ENCODE measurements around the gene MRPS5.

MRPS5 gene

DNA sequence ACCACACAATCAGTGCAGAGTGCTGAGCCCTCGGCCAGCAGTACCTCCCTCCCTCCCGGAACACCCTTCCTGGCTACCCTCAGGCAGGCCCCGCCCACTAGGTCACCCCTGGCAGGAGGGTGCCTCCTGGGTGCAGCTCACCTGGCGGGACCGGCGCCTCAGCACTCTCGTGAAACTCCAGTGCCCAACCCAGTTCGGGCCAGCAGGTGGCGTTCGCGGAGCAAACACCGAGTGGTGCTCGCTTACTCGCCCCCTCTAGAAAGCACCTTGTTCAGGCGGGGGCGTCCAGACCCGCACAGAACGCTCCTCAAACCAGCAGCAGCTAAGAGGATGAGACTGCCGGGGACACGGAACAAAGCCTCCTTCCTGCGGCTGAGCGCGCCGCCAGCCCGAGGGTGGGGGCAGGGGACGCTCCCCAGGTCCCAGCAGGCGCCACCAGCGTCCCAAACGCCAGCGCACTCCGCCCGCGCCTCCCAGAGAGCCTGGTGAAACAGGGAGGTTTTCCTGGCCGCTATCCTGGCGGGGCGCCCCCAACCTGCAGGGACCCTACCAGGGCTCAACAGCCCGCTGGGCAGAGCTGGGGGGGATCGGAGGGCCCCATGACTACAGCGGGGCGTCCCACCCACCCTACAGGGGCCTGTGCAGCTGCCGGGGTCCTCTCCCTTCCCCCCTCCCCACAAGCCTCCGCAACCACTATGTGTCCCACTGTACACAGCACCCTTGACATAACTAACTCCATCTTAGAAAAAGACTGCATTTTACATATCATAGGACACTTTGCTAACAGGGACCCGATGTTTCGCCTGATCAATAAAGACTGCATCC, 44.7 kb downstream of the MRPS5 start:
- no peaks in the 10 kb centered on the region for H3K36me3 ChIP-seq (ENCODE audit: insufficient read depth, low read length)
- no peaks in the 10 kb centered on the region for H3K9me3 ChIP-seq (ENCODE audit: control insufficient read depth, insufficient read depth, low read length)
- H3K4me1 ChIP-seq (ENCODE audit: insufficient read depth, low read length): peaks cover 13% of the 10 kb centered on the region
- H3K9ac ChIP-seq (ENCODE audit: low read depth, low read length): peak overlapping the region; percentile 52

DNA sequence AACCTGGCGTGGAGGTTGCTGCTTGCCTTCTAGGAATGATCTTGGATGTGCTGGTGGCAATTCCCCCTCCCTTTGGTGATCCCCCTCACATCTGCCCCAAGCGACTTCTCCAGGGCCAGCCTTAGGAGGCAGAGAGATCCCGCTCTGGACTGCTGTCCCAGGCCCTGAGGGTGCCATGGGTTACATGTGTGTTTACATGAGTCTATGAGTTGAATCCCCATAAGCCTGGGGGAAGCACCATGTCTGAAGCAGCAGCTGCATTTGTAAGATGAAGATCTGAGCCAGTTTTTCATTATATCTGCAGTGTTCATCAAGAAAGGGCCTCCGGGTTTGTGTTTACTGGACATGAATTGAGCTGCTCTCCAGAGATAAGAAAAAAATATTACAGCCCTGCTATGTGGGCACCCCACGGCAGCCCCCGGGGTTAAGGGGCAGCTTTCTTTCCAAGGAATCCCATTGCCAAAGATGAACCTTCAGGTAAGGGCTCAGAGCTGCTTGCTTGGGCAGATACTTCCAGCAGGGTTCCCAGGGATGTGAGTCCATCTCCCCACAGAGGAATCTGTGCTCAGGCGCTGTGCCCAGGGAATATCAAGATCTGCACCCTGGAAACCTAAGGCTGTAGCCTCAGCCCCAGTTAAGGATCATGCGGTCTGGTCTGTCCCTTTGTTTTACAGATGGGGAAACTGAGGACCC, 46.0 kb downstream of the MRPS5 start:
- Histone ChIP-seq H3K36me3 (ENCODE audit: insufficient read depth, low read length) (no peaks in the 10 kb centered on the region), H3K9me3 (ENCODE audit: control insufficient read depth, insufficient read depth, low read length) (no peaks in the 10 kb centered on the region), H3K4me1 (ENCODE audit: insufficient read depth, low read length) (peaks cover 13% of the 10 kb centered on the region), H3K9ac (ENCODE audit: low read depth, low read length) (no peak overlapping the region)

DNA sequence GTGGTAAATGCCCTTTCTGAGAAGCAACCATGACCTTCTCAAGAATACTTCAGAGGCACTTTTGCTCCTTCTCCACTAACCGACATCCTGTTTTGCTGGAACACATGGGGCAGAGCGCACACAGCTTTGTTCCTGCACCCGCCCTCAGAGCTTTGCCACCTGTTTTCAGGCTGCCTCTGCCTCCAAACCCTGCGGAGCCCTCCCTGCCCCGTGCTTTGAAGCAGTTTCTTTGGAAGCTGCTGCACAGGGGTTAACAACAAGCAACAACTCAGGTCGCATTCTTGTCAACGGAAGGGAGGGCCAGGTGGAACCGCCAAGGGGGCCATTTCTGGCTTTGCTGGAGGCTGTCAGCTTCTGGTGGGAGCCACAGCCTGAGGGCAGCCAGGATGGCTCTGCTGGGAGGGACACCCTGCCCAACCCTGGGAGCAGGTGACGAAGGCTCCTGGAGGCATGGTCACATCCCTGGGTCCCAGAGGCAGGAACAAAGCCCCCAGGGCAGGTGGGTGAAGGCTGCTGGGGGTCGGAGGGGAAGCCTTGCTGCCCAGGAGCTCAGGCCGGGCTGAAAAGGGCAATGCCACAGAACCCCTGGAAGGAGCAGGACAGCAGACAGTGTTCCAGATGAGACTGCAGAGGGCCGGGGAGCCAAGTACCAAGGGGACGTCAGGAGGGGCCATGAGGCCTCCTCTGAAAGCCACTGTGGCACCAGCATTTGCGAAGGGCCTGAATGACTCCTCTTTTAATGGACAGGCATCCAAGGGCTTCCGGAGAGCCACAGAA, 46.8 kb downstream of the MRPS5 start:
- H3K9me3 ChIP-seq (ENCODE audit: control insufficient read depth, insufficient read depth, low read length): no peaks in the 10 kb centered on the region
- no peak overlapping the region for H3K9ac ChIP-seq (ENCODE audit: low read depth, low read length)
- H3K4me1 ChIP-seq (ENCODE audit: insufficient read depth, low read length): peaks cover 13% of the 10 kb centered on the region
- H3K36me3 ChIP-seq (ENCODE audit: insufficient read depth, low read length): no peaks in the 10 kb centered on the region

DNA sequence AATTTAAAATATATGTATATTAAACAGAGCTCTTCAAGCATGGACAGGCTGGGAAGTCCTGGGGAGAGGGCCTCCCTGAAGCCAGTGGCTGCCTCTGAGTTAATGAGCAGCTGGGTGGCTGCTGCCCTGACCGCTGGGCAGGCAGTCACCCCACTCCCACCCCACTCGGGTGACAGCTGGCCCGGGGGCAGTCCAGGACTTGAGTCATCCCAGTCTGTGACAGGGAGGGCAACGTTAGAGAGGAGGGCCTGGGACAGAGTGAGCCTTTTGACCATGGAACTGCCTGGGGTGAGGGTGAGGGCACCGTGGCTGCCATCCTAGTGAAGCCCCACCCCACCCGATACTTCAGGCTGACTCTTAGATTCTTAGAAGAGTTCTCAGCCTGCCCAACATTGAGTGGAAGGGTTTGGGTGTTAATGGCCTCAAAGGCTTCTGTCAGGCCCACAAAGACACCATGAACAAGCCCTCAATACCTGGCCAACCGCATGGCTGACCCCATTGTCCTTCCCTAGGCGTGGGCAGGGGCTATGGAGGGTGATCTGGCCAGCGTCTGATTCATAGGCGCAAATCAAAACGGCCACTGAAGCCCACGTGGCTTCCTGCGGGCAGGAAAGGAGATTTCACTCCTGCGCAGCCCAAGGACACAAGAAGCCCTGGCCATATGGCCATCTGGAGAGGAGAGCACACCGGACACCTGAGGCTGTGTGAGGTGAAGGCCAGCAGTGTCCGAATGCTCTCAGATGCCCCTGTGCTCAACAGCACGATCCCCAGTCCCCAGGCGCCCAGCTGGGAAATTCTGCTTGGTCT, 47.5 kb downstream of the MRPS5 start:
- Histone ChIP-seq H3K9ac (ENCODE audit: low read depth, low read length) (no peak overlapping the region), H3K36me3 (ENCODE audit: insufficient read depth, low read length) (no peaks in the 10 kb centered on the region), H3K4me1 (ENCODE audit: insufficient read depth, low read length) (peaks cover 10% of the 10 kb centered on the region), H3K9me3 (ENCODE audit: control insufficient read depth, insufficient read depth, low read length) (no peaks in the 10 kb centered on the region)

DNA sequence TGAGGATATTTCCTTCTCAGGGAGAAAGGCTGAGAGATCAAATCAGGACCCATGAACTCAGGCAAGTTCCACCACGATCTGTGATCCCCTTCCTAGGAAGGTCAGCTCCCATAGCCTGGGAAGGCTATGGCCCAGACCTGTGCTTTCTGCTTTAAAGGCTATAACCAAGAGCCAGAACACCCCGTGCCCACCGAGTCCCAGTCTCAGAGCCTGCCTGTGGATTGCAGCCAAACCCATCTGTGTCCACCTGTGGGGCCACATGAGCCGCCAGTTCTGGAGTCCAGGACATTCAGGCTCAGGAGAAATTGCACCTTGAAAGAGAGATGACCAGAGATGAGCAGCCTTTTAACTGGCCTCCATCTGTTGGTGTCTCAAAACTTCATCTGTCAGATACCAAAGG, 49.2 kb downstream of the MRPS5 start:
- H3K4me1 ChIP-seq (ENCODE audit: insufficient read depth, low read length): no peaks in the 10 kb centered on the region
- H3K9me3 ChIP-seq (ENCODE audit: control insufficient read depth, insufficient read depth, low read length): no peaks in the 10 kb centered on the region
- H3K36me3 ChIP-seq (ENCODE audit: insufficient read depth, low read length): no peaks in the 10 kb centered on the region

DNA sequence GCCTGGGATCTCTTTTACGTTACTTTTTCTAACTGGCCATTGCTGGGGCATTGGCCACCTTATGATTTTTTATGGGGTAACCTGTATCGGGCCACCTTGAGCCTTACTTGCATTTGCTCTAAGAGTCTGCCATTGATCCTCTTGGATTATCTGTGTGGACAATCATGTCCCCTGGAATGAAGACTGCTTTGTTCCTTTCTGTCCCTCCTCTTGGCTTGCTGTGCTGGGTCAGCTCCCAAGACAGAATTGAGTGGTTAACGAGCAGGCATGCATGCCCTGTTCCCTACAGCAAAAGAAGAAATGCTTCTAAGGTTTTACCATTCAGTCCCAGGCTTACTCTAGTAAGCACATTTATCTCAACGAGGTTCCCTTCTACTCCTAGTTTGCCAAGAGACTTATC, 49.8 kb downstream of the MRPS5 start:
- no peaks in the 10 kb centered on the region for H3K36me3 ChIP-seq (ENCODE audit: insufficient read depth, low read length)
- H3K9me3 ChIP-seq (ENCODE audit: control insufficient read depth, insufficient read depth, low read length): no peaks in the 10 kb centered on the region
- no peaks in the 10 kb centered on the region for H3K4me1 ChIP-seq (ENCODE audit: insufficient read depth, low read length)
- H3K9ac ChIP-seq (ENCODE audit: low read depth, low read length): no peak overlapping the region

More for the DNA sequence above, 49.2 kb downstream of the MRPS5 start:
- H3K9ac ChIP-seq (ENCODE audit: low read depth, low read length): no peak overlapping the region

DNA sequence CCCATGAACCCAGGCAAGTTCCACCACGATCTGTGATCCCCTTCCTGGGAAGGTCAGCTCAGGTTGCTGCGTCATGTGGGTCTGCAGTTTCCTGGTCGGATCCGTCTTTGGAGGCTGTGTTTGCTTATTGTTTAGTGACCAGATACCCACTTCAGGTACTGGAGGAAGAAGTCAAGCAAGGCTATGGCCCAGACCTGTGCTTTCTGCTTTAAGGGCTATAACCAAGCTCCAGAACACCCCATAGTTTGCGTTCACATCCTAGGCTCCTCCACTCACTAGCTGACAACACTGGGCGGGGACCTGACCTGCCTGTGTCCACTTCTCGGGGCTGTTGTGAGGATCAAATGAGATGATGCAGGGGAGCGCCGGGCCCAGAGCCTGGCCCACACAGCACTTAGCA, 52.1 kb downstream of the MRPS5 start:
- Histone ChIP-seq H3K4me1 (ENCODE audit: insufficient read depth, low read length) (no peaks in the 10 kb centered on the region), H3K9ac (ENCODE audit: low read depth, low read length) (no peak overlapping the region), H3K36me3 (ENCODE audit: insufficient read depth, low read length) (no peaks in the 10 kb centered on the region), H3K9me3 (ENCODE audit: control insufficient read depth, insufficient read depth, low read length) (no peaks in the 10 kb centered on the region)

DNA sequence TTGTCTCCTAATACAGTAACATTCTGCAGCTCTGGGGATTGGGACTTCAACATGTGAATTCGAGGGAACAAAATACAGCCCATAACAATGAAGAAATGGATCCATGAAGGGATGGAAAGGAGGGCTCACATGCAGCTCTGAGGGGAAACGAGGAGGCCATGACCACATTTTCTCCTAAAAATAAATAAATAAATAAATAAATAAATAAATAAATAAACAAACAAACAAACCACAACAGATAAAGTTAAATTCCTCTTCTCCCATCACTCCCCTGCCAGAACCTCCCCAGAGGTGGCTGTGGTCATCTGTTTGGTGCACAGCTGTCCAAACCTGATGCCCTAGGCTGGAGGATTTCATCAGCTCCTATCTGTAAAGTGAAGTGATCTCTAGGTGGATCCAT, 53.4 kb downstream of the MRPS5 start:
- Histone ChIP-seq H3K9ac (ENCODE audit: low read depth, low read length) (no peak overlapping the region), H3K36me3 (ENCODE audit: insufficient read depth, low read length) (no peaks in the 10 kb centered on the region), H3K9me3 (ENCODE audit: control insufficient read depth, insufficient read depth, low read length) (no peaks in the 10 kb centered on the region), H3K4me1 (ENCODE audit: insufficient read depth, low read length) (0 out of 2 replicates have a peak, but pooled peaks cover under 1% of the 10 kb centered on the region)

DNA sequence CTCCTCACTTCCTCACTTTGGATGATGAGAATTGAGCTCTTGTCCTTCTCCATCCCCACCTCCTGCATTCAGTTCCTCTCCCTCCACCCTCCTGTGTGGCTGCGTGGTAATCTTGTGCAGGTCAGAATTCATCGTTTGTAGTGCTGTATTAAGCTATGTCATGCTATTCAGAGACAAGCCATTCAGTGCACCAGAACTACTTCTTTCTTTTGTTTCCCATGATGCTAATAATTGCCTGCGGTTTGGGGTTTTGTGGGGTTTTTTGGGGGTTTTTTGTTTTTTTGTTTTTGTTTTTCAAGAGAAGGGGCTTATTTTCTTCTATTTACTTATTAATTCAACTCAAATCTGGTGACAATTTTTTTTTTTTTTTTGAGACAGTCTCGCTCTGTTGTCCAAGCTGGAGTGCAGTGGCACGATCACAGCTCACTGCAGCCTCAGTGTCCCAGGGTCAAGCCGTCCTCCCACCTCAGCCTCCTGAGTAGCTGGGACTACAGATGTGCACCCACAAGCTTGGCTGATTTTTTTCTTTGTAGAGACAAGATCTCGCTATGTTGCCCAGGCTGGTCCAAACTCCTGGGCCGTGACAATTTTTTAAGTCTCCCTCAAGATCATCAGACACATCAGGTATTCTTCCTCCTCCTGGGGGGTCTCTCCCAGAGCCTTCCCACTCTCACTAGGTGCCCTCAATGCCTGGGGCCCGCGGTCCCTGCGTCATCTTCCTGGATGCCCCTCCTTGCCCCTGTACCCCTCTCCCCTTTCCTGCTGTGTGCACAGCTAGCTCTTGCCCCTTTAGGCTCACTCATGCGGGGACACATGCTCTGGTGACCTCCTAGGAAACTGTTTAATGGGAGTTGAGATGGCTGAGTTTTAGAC, 58.3 kb downstream of the MRPS5 start:
- H3K9ac ChIP-seq (ENCODE audit: low read depth, low read length): peak overlapping the region; percentile 24; the same call in 1 of the 2 replicates
- no peaks in the 10 kb centered on the region for H3K36me3 ChIP-seq (ENCODE audit: insufficient read depth, low read length)
- peaks cover 15% of the 10 kb centered on the region for H3K4me1 ChIP-seq (ENCODE audit: insufficient read depth, low read length)
- H3K9me3 ChIP-seq (ENCODE audit: control insufficient read depth, insufficient read depth, low read length): no peaks in the 10 kb centered on the region

DNA sequence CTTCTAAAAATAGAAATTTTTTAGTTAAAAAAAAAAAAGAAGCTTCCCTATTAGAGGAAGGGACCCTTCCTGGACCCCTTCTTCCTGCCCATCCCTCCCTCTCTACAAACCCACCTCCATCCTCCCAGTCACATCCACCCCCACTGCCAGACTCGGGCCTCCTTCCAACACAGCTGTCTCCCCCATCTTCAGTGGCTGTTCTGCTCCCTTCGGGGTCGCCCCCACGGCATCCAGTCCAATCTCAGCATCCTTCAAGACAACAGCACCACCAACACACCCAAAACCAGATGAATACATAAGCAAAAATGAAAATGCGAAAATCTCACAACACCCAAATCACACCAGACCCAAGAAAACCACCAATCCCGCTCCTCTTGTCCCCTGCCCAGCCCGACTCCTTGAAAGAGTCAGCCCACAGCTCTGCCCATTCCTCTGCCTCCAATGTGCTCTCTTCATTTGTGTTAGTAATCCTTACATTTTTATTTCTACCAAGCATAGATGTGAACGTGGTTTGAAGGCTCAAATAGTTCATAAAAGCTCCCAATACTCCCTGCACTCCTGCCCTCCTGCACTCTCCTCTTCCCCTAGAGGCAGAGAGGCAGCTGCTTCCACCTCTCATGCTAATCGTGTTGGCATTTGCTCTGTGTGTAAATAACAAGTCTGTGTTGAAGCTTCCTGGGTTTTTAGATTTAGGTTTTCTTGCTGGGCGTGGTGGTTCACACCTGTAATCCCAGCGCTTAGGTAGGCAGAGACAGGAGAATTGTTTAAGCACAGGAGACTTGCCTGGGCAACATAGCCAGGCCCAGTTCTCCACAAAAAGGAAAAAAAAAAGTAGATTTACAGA, 59.1 kb downstream of the MRPS5 start:
- peak overlapping the region; percentile 24; the same call in 1 of the 2 replicates for H3K9ac ChIP-seq (ENCODE audit: low read depth, low read length)
- no peaks in the 10 kb centered on the region for H3K9me3 ChIP-seq (ENCODE audit: control insufficient read depth, insufficient read depth, low read length)
- peaks cover 15% of the 10 kb centered on the region for H3K4me1 ChIP-seq (ENCODE audit: insufficient read depth, low read length)
- H3K36me3 ChIP-seq (ENCODE audit: insufficient read depth, low read length): no peaks in the 10 kb centered on the region

DNA sequence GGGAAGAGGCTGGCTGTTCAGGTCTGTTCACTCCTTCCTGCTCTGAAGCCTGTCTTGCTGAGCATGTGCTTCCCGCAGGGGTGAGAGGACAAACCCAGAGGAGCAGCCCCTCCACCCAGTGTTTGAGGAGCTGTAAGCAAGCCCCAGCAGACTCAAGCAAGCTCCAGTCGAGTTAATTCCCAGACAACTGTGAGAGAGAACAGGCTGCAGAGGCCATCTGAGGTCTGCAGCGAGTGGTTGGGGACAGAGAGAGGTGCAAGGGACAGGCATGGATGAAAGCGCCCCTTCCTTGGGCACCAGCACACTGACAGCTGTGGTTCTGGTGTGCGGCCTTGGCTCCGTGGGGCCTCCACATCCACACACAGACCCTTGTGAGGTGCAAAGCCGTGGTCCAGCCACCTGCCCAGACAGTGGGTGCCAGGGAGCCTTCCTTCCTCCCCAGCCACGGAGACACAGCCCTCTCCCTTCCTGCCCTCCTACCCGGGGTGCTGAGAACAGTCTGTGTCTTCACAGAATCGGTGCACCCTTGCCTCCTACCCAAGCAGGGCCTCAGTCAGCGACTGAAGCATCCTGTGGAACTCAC, 59.9 kb downstream of the MRPS5 start:
- Histone ChIP-seq H3K4me1 (ENCODE audit: insufficient read depth, low read length) (peaks cover 18% of the 10 kb centered on the region), H3K9ac (ENCODE audit: low read depth, low read length) (no peak overlapping the region), H3K36me3 (ENCODE audit: insufficient read depth, low read length) (no peaks in the 10 kb centered on the region), H3K9me3 (ENCODE audit: control insufficient read depth, insufficient read depth, low read length) (no peaks in the 10 kb centered on the region)

DNA sequence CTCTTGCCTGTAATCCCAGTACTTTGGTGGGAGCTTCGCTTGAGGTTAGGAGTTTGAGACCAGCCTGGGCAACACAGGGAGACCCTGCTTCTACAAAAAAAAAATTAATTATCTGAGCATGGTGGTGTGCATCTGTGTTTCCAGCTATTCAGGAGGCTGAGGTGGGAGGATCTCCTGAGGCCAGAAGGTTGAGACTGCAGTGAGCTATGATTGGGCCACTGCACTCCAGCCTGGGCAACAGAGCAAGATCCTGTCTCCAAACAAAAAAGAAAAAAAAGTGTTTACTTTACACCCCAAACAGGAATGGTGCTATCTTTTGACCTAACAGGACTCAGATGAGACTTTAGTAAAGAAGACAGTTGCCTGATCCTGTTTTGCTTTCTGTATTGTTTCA, 60.5 kb downstream of the MRPS5 start:
- H3K36me3 ChIP-seq (ENCODE audit: insufficient read depth, low read length): no peaks in the 10 kb centered on the region
- no peaks in the 10 kb centered on the region for H3K9me3 ChIP-seq (ENCODE audit: control insufficient read depth, insufficient read depth, low read length)
- peaks cover 18% of the 10 kb centered on the region for H3K4me1 ChIP-seq (ENCODE audit: insufficient read depth, low read length)
- no peak overlapping the region for H3K9ac ChIP-seq (ENCODE audit: low read depth, low read length)

Data from ES-I3 (cell line).